ENCODE data around the gene UGT1A4.

DNA sequence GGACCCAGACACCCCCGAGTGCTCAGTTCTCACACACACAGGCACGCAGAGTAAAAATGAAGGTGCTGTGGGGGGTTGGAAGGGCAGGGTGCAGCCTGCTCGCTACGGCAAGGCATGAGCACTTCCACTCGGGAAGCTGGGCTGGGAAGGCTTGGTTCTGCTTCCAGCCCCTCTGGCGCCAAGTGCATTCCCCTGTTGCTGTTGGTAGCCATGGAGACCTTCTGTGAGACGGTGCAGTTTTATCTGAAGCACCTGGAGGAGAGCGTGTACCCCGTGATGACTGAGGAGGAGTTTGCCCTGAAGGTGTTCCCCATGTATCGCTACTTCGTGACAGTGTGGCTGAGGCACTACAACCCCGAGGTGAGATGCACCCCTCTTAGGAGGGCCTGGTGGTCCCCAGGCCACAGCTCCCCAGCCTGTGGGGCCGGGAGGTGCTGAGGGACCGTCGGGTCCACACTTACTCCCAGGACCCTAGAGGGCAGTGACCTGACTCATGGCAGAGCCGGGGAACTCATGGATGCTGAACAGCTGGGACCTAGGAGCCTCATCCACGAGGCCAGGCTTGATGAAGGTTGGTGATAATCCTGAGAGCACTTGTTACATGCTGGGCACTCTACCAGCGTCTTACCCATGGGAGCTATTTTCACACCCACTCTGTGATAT, 75.1 kb downstream of the UGT1A4 start:
- TF ChIP-seq, protein P1, sequence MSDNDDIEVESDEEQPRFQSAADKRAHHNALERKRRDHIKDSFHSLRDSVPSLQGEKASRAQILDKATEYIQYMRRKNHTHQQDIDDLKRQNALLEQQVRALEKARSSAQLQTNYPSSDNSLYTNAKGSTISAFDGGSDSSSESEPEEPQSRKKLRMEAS (IDR thresholded peaks at IDR 0.05) = no peak
- TF ChIP-seq TEAD4 (IDR thresholded peaks at IDR 0.05) (no peak), NFIC (IDR thresholded peaks at IDR 0.05) (no peak), CREB1 (IDR thresholded peaks at IDR 0.05; ENCODE audit: low read depth) (no peak)
